ENCODE results near the gene ERC1.

DNA sequence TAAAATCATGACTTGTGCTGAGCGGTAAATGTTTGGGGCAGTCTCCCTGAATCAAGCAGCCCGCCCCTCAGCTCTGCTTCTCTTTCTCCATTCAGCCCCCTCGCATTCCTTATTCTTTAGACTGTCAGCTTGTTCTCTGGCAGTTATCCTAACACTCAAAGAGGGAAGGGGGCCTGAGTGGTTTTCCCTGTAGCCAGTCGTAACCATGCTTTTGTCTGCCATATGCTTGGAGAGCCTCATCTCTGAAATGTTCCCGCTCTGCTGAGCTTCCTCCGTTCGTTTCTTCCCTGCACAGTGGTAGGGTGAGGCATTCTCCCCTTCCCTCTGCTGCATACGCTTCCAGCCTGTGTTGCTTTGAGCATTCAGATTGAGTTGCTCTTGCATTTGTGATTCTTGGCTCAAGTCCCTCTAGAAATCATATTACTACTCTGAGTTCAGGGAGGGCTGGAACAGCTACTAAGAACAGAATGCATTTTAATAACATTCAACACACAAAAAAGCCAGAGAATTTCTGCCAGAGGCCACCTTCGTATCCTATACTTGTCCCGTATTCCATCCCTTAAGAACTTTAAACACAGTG, 483.6 kb downstream of the ERC1 start:
- TF ChIP-seq, protein P1, sequence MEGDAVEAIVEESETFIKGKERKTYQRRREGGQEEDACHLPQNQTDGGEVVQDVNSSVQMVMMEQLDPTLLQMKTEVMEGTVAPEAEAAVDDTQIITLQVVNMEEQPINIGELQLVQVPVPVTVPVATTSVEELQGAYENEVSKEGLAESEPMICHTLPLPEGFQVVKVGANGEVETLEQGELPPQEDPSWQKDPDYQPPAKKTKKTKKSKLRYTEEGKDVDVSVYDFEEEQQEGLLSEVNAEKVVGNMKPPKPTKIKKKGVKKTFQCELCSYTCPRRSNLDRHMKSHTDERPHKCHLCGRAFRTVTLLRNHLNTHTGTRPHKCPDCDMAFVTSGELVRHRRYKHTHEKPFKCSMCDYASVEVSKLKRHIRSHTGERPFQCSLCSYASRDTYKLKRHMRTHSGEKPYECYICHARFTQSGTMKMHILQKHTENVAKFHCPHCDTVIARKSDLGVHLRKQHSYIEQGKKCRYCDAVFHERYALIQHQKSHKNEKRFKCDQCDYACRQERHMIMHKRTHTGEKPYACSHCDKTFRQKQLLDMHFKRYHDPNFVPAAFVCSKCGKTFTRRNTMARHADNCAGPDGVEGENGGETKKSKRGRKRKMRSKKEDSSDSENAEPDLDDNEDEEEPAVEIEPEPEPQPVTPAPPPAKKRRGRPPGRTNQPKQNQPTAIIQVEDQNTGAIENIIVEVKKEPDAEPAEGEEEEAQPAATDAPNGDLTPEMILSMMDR (IDR thresholded peaks at IDR 0.05; ENCODE audit: extremely low read depth in 1 of 2, insufficient read depth in 1 of 2, low read depth in 1 of 2, low read length in 2 of 2), result no peak
- TF ChIP-seq, protein P2, sequence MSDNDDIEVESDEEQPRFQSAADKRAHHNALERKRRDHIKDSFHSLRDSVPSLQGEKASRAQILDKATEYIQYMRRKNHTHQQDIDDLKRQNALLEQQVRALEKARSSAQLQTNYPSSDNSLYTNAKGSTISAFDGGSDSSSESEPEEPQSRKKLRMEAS (IDR thresholded peaks at IDR 0.05; ENCODE audit: insufficient read depth, insufficient read length), result peak; percentile 38
- TF ChIP-seq EZH2 (IDR thresholded peaks at IDR 0.05; ENCODE audit: borderline replicate concordance, low read depth, low read length, severe bottlenecking) (no peak), POLR2A (IDR thresholded peaks at IDR 0.05; ENCODE audit: low read depth, low read length) (no peak), GATA2 (IDR thresholded peaks at IDR 0.05; ENCODE audit: insufficient read depth, insufficient read length, low read depth, low read length) (no peak)
